ENCODE measurements around the gene KIAA0930.

- TF ChIP-seq, protein P1, sequence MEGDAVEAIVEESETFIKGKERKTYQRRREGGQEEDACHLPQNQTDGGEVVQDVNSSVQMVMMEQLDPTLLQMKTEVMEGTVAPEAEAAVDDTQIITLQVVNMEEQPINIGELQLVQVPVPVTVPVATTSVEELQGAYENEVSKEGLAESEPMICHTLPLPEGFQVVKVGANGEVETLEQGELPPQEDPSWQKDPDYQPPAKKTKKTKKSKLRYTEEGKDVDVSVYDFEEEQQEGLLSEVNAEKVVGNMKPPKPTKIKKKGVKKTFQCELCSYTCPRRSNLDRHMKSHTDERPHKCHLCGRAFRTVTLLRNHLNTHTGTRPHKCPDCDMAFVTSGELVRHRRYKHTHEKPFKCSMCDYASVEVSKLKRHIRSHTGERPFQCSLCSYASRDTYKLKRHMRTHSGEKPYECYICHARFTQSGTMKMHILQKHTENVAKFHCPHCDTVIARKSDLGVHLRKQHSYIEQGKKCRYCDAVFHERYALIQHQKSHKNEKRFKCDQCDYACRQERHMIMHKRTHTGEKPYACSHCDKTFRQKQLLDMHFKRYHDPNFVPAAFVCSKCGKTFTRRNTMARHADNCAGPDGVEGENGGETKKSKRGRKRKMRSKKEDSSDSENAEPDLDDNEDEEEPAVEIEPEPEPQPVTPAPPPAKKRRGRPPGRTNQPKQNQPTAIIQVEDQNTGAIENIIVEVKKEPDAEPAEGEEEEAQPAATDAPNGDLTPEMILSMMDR (IDR thresholded peaks at IDR 0.05) = no peak
- no peak for TF ChIP-seq POLR2A (IDR thresholded peaks at IDR 0.05)
Measured at GRCh38 chr22:45240810-45241631, at the start of gene KIAA0930.

Measured in uterus (tissue), 2 donors.